ENCODE data around the gene ZFYVE28.
A peak's percentile ranks its signal among the peaks of the same experiment; 100 is the strongest.
"Not testable (repeated sequence)": the region's sequence is repeated elsewhere in the genome, so short reads cannot be mapped to it uniquely, and the experiment has no call there.

Gene ZFYVE28

GRCh38 chr4:2417765-2418649, at the start of gene ZFYVE28:
ZFYVE28 (minus strand) TSS chr4:2418645; CDS start chr4:2418323, 322 bp downstream.
- DNase-seq (ENCODE audit: low read depth in 2 of 2): no peak

- DNase-seq (ENCODE audit: low read depth in 2 of 2): not testable (repeated sequence)
Observed at GRCh38 chr4:2465544-2465943, 47.1 kb upstream of the ZFYVE28 start.

GRCh38 chr4:2465032-2465431, 46.6 kb upstream of the ZFYVE28 start:
- DNase-seq (ENCODE audit: low read depth in 2 of 2): no peak

- DNase-seq (ENCODE audit: low read depth in 2 of 2): no peak
Observed at GRCh38 chr4:2462992-2463762, 44.7 kb upstream of the ZFYVE28 start.

- peak; percentile 22 to 35 for DNase-seq (ENCODE audit: low read depth in 2 of 2)
Observed at GRCh38 chr4:2462218-2462991, 44.0 kb upstream of the ZFYVE28 start.

GRCh38 chr4:2461246-2461960, 43.0 kb upstream of the ZFYVE28 start:
- DNase-seq (ENCODE audit: low read depth in 2 of 2): no peak

- no peak for DNase-seq (ENCODE audit: low read depth in 2 of 2)
Observed at GRCh38 chr4:2459589-2460349, 41.3 kb upstream of the ZFYVE28 start.

- DNase-seq (ENCODE audit: low read depth in 2 of 2): no peak
Observed at GRCh38 chr4:2458546-2459491, 40.4 kb upstream of the ZFYVE28 start.

- DNase-seq (ENCODE audit: low read depth in 2 of 2): no peak
Observed at GRCh38 chr4:2457481-2458295, 39.2 kb upstream of the ZFYVE28 start.

- no peak for DNase-seq (ENCODE audit: low read depth in 2 of 2)
Observed at GRCh38 chr4:2451821-2452785, 33.7 kb upstream of the ZFYVE28 start.

- no peak for DNase-seq (ENCODE audit: low read depth in 2 of 2)
Observed at GRCh38 chr4:2451036-2451520, 32.6 kb upstream of the ZFYVE28 start.

GRCh38 chr4:2450394-2451035, 32.1 kb upstream of the ZFYVE28 start:
- no peak for DNase-seq (ENCODE audit: low read depth in 2 of 2)

GRCh38 chr4:2449511-2450392, 31.3 kb upstream of the ZFYVE28 start:
- DNase-seq (ENCODE audit: low read depth in 2 of 2): no peak

- DNase-seq (ENCODE audit: low read depth in 2 of 2): no peak
Observed at GRCh38 chr4:2449051-2449450, 30.6 kb upstream of the ZFYVE28 start.

GRCh38 chr4:2448589-2448988, 30.1 kb upstream of the ZFYVE28 start:
- no peak for DNase-seq (ENCODE audit: low read depth in 2 of 2)

Measured in activated CD8-positive, alpha-beta memory T cell treated with anti-CD3 and anti-CD28 coated beads for 4 hours (primary cell).